PC-9 (cell line): ENCODE data around the gene UROS. TPM values are rescaled to one million over a fixed set of nuclear protein-coding genes. Genes with fewer than 3 reads are reported as not detected.

ENCODE experiments used
- BruUV-seq: library from RNA; stranded (reverse); fragments of 400-500 nt; replicated peaks from 2 replicates; lab custom pipeline; 2021; lab: Mats Ljungman, UMichigan
- CTCF ChIA-PET: fragments of 300-600 bp; sonication (Branson Sonifier 250); formaldehyde crosslinking; loops from one replicate; lab custom pipeline; 2022; ENCODE audit warnings: antibody characterized with exemption; lab: Charles Lee
- POLR2A ChIA-PET: fragments of 300-600 bp; sonication (Branson Sonifier 250); formaldehyde crosslinking; loops from one replicate; lab custom pipeline; 2022; ENCODE audit warnings: antibody characterized with exemption; ENCODE audit not compliant: unreplicated experiment; lab: Charles Lee
- DNase-seq, 2 experiments: peaks; one replicate each; pipeline versions ENCODE4 v3.0.0 to v3.0.0-alpha.2; 2015 to 2022; ENCODE audit warnings: mixed read lengths in 1 of 2
- H2AFZ ChIP-seq: fragments of 200-600 bp; sonication (generic); 2 replicates; pipeline ENCODE4 v1.8.1; 2017; ENCODE audit warnings: antibody characterized with exemption
- H3F3A ChIP-seq: fragments of 200-600 bp; sonication (generic); 2 replicates; pipeline ENCODE4 v1.8.1; 2017; ENCODE audit warnings: antibody characterized with exemption, mild to moderate bottlenecking, low read depth; ENCODE audit not compliant: insufficient read depth
- H3K27ac ChIP-seq: fragments of 200-600 bp; sonication (generic); 2 replicates; pipeline ENCODE4 v1.6.1; 2016; ENCODE audit warnings: mixed run types
- H3K27me3 ChIP-seq: fragments of 200-600 bp; sonication (generic); 2 replicates; pipeline ENCODE4 v1.6.1; 2016; ENCODE audit warnings: low read depth, mixed run types; ENCODE audit not compliant: insufficient read depth
- H3K36me3 ChIP-seq: fragments of 200-600 bp; sonication (generic); 2 replicates; pipeline ENCODE4 v1.6.1; 2016; ENCODE audit warnings: low read depth, mixed run types
- H3K4me1 ChIP-seq: fragments of 200-600 bp; sonication (generic); replicated peaks from 2 replicates; pipeline ENCODE4 v1.6.1; 2016; ENCODE audit warnings: mixed run types; ENCODE audit not compliant: insufficient read depth
- H3K4me2 ChIP-seq: fragments of 200-600 bp; sonication (generic); 2 replicates; pipeline ENCODE4 v1.6.1; 2017; ENCODE audit warnings: mixed run types
- H3K4me3 ChIP-seq: fragments of 200-600 bp; sonication (generic); 2 replicates; pipeline ENCODE4 v1.6.1; 2016; ENCODE audit warnings: mixed run types
- H3K79me2 ChIP-seq: fragments of 200-600 bp; sonication (generic); 2 replicates; pipeline ENCODE4 v1.6.1; 2017; ENCODE audit warnings: low read depth, mixed run types
- H3K9me2 ChIP-seq: fragments of 200-600 bp; sonication (generic); 2 replicates; pipeline ENCODE4 v1.8.1; 2017; ENCODE audit warnings: mild to moderate bottlenecking; ENCODE audit not compliant: insufficient read depth
- H3K9me3 ChIP-seq: fragments of 200-600 bp; sonication (generic); 2 replicates; pipeline ENCODE4 v1.8.1; 2016; ENCODE audit warnings: low read depth; ENCODE audit not compliant: insufficient read depth
- H4K20me1 ChIP-seq: fragments of 200-600 bp; sonication (generic); 2 replicates; pipeline ENCODE4 v1.8.1; 2017; ENCODE audit not compliant: insufficient read depth
- EZH2 ChIP-seq: fragments of 200-600 bp; sonication (generic); IDR thresholded peaks from 2 replicates; pipeline ENCODE4 v1.8.0; 2017; ENCODE audit warnings: antibody characterized with exemption, low read depth
- intact Hi-C: fragments of 100-400 bp; cut with micrococcal nuclease; formaldehyde crosslinking; loops from one replicate; pipeline ENCODE4 v1.10.0; 2022; ENCODE audit not compliant: unreplicated experiment
- total RNA-seq: library from RNA; stranded (reverse); gene quantifications from 2 replicates; pipeline ENCODE4 v1.2.3, GENCODE V29; 2021
- TF ChIP-seq, protein P1 (sequence below): fragments of 200-600 bp; sonication (generic); conservative IDR thresholded peaks from 2 replicates; pipeline ENCODE4 v1.6.1; 2017; ENCODE audit warnings: mixed run types, antibody characterized with exemption, mild to moderate bottlenecking, moderate library complexity

The UROS gene
- total RNA-seq, 1 experiment from 2014 or later = 35.1 TPM

DNA sequence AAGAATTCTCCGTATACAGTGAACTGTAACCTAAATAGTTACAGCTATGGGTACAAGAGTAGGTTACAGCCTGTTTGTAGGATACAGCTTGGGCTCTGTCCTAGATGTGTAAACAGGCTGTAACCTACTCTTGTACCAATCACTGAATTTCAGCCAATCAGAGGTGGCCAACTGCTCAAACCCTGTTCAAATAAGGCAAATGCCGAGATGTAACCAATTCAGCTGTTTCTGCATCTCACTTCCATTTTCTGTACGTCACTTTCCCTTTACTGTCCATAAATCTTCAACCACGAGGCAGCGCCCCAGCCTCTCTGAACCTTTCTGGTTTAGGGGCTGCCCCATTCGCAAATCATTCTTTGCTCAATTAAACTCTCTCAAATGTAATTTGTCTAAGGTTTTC, 39.1 kb downstream of the UROS start:
- ChIA-PET CTCF (no interaction called here), POLR2A (interaction anchor here (0.6 kb wide), 1 partner anchor 13 kb away, joined by 7 read pairs; no protein-coding TSS in a partner anchor)
- Histone ChIP-seq H2AFZ (no peak overlapping the region), H3K27me3 (no peaks in the 10 kb centered on the region), H3K9me3 (no peaks in the 10 kb centered on the region), H3K27ac (no peak overlapping the region), H3K36me3 (no peaks in the 10 kb centered on the region), H3K4me2 (no peak overlapping the region), H3K4me3 (no peak overlapping the region), H3K79me2 (no peaks in the 10 kb centered on the region), H3K9me2 (no peaks in the 10 kb centered on the region), H4K20me1 (no peaks in the 10 kb centered on the region), H3F3A (no peaks in the 10 kb centered on the region), H3K4me1 (no peaks in the 10 kb centered on the region)
- intact Hi-C loops = no loop called here
- DNase-seq = no peak
- no TSS peak for BruUV-seq
- TF ChIP-seq, protein P1, sequence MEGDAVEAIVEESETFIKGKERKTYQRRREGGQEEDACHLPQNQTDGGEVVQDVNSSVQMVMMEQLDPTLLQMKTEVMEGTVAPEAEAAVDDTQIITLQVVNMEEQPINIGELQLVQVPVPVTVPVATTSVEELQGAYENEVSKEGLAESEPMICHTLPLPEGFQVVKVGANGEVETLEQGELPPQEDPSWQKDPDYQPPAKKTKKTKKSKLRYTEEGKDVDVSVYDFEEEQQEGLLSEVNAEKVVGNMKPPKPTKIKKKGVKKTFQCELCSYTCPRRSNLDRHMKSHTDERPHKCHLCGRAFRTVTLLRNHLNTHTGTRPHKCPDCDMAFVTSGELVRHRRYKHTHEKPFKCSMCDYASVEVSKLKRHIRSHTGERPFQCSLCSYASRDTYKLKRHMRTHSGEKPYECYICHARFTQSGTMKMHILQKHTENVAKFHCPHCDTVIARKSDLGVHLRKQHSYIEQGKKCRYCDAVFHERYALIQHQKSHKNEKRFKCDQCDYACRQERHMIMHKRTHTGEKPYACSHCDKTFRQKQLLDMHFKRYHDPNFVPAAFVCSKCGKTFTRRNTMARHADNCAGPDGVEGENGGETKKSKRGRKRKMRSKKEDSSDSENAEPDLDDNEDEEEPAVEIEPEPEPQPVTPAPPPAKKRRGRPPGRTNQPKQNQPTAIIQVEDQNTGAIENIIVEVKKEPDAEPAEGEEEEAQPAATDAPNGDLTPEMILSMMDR = no peak
- no peak for TF ChIP-seq EZH2

DNA sequence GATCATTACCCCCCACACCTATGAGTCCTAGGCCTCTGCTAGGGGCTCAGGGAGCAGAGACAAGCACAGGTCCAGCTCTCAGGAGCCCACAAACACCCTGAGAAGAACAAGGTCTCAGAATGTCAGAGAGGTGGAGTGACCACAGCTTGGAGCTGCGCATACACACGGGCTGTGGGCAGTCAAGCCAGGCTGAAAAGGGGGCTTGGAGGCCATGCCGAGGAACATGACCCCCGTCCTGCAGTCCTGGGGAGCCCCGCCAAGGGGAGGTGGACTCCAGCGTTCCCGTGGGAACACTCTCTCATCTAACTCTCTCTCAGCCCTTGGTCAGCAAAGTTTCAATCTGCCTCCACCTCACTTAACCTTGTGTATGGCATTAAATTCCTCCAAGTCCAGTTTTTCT, 39.6 kb downstream of the UROS start:
- intact Hi-C loops = no loop called here

GRCh38 chr10:125782616-125783015, 40.4 kb downstream of the UROS start:
- DNase-seq = no peak
- intact Hi-C loops = no loop called here
- Histone ChIP-seq H3K9me3 (no peaks in the 10 kb centered on the region), H3K36me3 (no peaks in the 10 kb centered on the region), H3K4me2 (no peak overlapping the region), H3K27me3 (no peaks in the 10 kb centered on the region), H3F3A (no peaks in the 10 kb centered on the region), H4K20me1 (no peaks in the 10 kb centered on the region), H3K79me2 (no peaks in the 10 kb centered on the region), H3K4me3 (no peak overlapping the region), H3K27ac (no peak overlapping the region), H3K9me2 (no peaks in the 10 kb centered on the region), H2AFZ (no peak overlapping the region), H3K4me1 (no peaks in the 10 kb centered on the region)
- no TSS peak for BruUV-seq
- POLR2A ChIA-PET = no interaction called here
- no peak for TF ChIP-seq EZH2
- TF ChIP-seq, protein P1 = no peak
- CTCF ChIA-PET = no interaction called here

More for the DNA sequence above, 39.6 kb downstream of the UROS start:
- ChIA-PET POLR2A (no interaction called here), CTCF (no interaction called here)
- TF ChIP-seq, protein P1 = no peak
- no peak for TF ChIP-seq EZH2
- no peak overlapping the region for H2AFZ ChIP-seq
- H3K4me3 ChIP-seq = no peak overlapping the region
- no peaks in the 10 kb centered on the region for H3K79me2 ChIP-seq
- BruUV-seq = no TSS peak
- no peaks in the 10 kb centered on the region for H3K27me3 ChIP-seq
- H3K9me3 ChIP-seq = no peaks in the 10 kb centered on the region
- no peaks in the 10 kb centered on the region for H3K36me3 ChIP-seq
- no peaks in the 10 kb centered on the region for H3K4me1 ChIP-seq
- no peaks in the 10 kb centered on the region for H4K20me1 ChIP-seq
- no peaks in the 10 kb centered on the region for H3F3A ChIP-seq
- no peaks in the 10 kb centered on the region for H3K9me2 ChIP-seq
- DNase-seq = no peak
- H3K4me2 ChIP-seq = no peak overlapping the region
- no peak overlapping the region for H3K27ac ChIP-seq
